Esophagus muscularis mucosa (tissue), 4 donors: ENCODE measurements around the gene TRABD2B. TPM values are rescaled to one million over a fixed set of nuclear protein-coding genes. Genes with fewer than 3 reads are reported as not detected.

Source experiments
- DNase-seq: peaks from one replicate; pipeline ENCODE4 v3.0.0-alpha.2; 2017; ENCODE audit errors: extremely low spot score
- H3K27ac ChIP-seq, 4 donors: fragments of 200-600 bp; sonication (generic); replicated peaks in 1 of 4; 1 replicate in 3 of 4; 2 replicates in 1 of 4; pipeline ENCODE4 v1.5.1; 2016 to 2019; ENCODE audit warnings: mild to moderate bottlenecking in 1 of 4
- H3K27me3 ChIP-seq, 4 donors: fragments of 200-600 bp; sonication (generic); one replicate each; pipeline versions ENCODE4 v1.5.1 to v1.6.0; 2016 to 2019
- H3K36me3 ChIP-seq, 4 donors: fragments of 200-600 bp; sonication (generic); one replicate each; pipeline ENCODE4 v1.5.1; 2016 to 2019
- H3K4me1 ChIP-seq, 4 donors: fragments of 200-600 bp; sonication (generic); one replicate each; pipeline ENCODE4 v1.5.1; 2016 to 2019
- H3K4me3 ChIP-seq, 4 donors: fragments of 200-600 bp; sonication (generic); 1 replicate in 2 of 4; 2 replicates in 2 of 4; pipeline ENCODE4 v1.5.1; 2016 to 2019; ENCODE audit warnings: mild to moderate bottlenecking in 4 of 4, moderate library complexity in 1 of 4
- H3K9me3 ChIP-seq, 4 donors: fragments of 200-600 bp; sonication (generic); 1 replicate in 3 of 4; 2 replicates in 1 of 4; pipeline ENCODE4 v1.5.1; 2016 to 2019
- CTCF ChIP-seq, 3 experiments: fragments of 200-600 bp in 2 of 3; fragments of 450-650 bp in 1 of 3; sonication (generic) in 2 of 3; IDR thresholded peaks; one replicate each; pipeline ENCODE4 v1.5.1; 2017 to 2019; ENCODE audit warnings: antibody characterized with exemption in 3 of 3, mild to moderate bottlenecking in 2 of 3, moderate library complexity in 1 of 3
- EP300 ChIP-seq: sonication (generic); formaldehyde crosslinking; IDR thresholded peaks from one replicate; pipeline ENCODE4 v1.6.1; 2017; ENCODE audit warnings: antibody characterized with exemption
- POLR2A ChIP-seq: fragments of 450-650 bp; IDR thresholded peaks from one replicate; pipeline ENCODE4 v1.6.1; 2017; ENCODE audit warnings: antibody characterized with exemption, moderate library complexity, mild to moderate bottlenecking, low read depth
- POLR2AphosphoS5 ChIP-seq, 2 donors: sonication (generic); formaldehyde crosslinking; IDR thresholded peaks; one replicate each; pipeline ENCODE4 v1.6.1; 2017; ENCODE audit warnings: antibody characterized with exemption in 2 of 2
- WGBS: methylation state at CpG from one replicate; pipeline ENCODE4 v1.1.5; 2018; 5-methylcytosine and 5-hydroxymethylcytosine counted together
- intact Hi-C: fragments of 100-400 bp; cut with DNase I; formaldehyde crosslinking; loops from one replicate; pipeline ENCODE4 v1.15.1; 2023
- total RNA-seq, 4 donors: library from RNA; depleted of rRNA; stranded (reverse); fragments of >200 nt; gene quantifications; one replicate each; pipeline versions ENCODE4 v1.1.0 to v1.2.1, GENCODE V29; 2016

TRABD2B gene
- total RNA-seq, 4 donors from 2014 or later = 4.0 to 7.6 (median 4.1) TPM

GRCh38 chr1:47887475-47888293, 109.5 kb downstream of the TRABD2B start:
- H3K4me3 ChIP-seq = no peak overlapping the region
- H3K4me1 ChIP-seq = peaks cover 0 to 39% (median 23%) of the 10 kb centered on the region in 4 donors
- no peaks in the 10 kb centered on the region for H3K9me3 ChIP-seq
- no peak for DNase-seq
- no peaks in the 10 kb centered on the region for H3K27me3 ChIP-seq
- H3K27ac ChIP-seq = no peak overlapping the region
- TF ChIP-seq EP300 = no peak
- TF ChIP-seq POLR2A = no peak
- TF ChIP-seq POLR2AphosphoS5 (IDR thresholded peaks at IDR 0.05) = no peak
- no peak for TF ChIP-seq CTCF (IDR thresholded peaks at IDR 0.05)
- WGBS = 45% methylated on average over 15 of the region's 16 CpGs
- intact Hi-C loops = no loop called here
- no peaks in the 10 kb centered on the region for H3K36me3 ChIP-seq

- TF ChIP-seq CTCF (IDR thresholded peaks at IDR 0.05) (no peak), EP300 (no peak), POLR2AphosphoS5 (IDR thresholded peaks at IDR 0.05) (no peak), POLR2A (no peak)
- no peak overlapping the region for H3K4me3 ChIP-seq
- no peaks in the 10 kb centered on the region for H3K36me3 ChIP-seq
- no peak for DNase-seq
- peaks cover 0 to 41% (median 27%) of the 10 kb centered on the region in 4 donors for H3K4me1 ChIP-seq
- no peaks in the 10 kb centered on the region for H3K27me3 ChIP-seq
- intact Hi-C loops = no loop called here
- WGBS = 50% methylated on average over 2 of the region's 2 CpGs
- H3K27ac ChIP-seq = no peak overlapping the region
- H3K9me3 ChIP-seq = no peaks in the 10 kb centered on the region
These were observed 110.1 kb downstream of the TRABD2B start for GRCh38 chr1:47887060-47887459.

- intact Hi-C loops = no loop called here
- no peak for DNase-seq
- H3K9me3 ChIP-seq = no peaks in the 10 kb centered on the region
- H3K4me3 ChIP-seq = no peak overlapping the region
- H3K27ac ChIP-seq = no peak overlapping the region
- 90% methylated on average over 7 of the region's 7 CpGs for WGBS
- no peaks in the 10 kb centered on the region for H3K36me3 ChIP-seq
- H3K27me3 ChIP-seq = no peaks in the 10 kb centered on the region
- TF ChIP-seq POLR2AphosphoS5 (IDR thresholded peaks at IDR 0.05) = no peak
- no peak for TF ChIP-seq POLR2A
- TF ChIP-seq EP300 = no peak
- TF ChIP-seq CTCF (IDR thresholded peaks at IDR 0.05) = no peak
- peaks cover 0 to 36% (median 26%) of the 10 kb centered on the region in 4 donors for H3K4me1 ChIP-seq
These were observed 111.0 kb downstream of the TRABD2B start for GRCh38 chr1:47886141-47886540.

- H3K36me3 ChIP-seq = no peaks in the 10 kb centered on the region
- no peak for DNase-seq
- H3K4me1 ChIP-seq = peaks cover 0 to 27% (median 18%) of the 10 kb centered on the region in 4 donors
- no peaks in the 10 kb centered on the region for H3K27me3 ChIP-seq
- H3K4me3 ChIP-seq = no peak overlapping the region
- H3K9me3 ChIP-seq = no peaks in the 10 kb centered on the region
- intact Hi-C loops = no loop called here
- TF ChIP-seq POLR2A (no peak), CTCF (IDR thresholded peaks at IDR 0.05) (no peak), POLR2AphosphoS5 (IDR thresholded peaks at IDR 0.05) (no peak), EP300 (no peak)
- no peak overlapping the region for H3K27ac ChIP-seq
- 94% methylated on average over 8 of the region's 8 CpGs for WGBS
These were observed 111.9 kb downstream of the TRABD2B start for GRCh38 chr1:47885062-47885830.
